ENCODE results near the gene COL25A1.
"Not testable (repeated sequence)": the region's sequence is repeated elsewhere in the genome, so short reads cannot be mapped to it uniquely, and the experiment has no call there.

The COL25A1 gene

GRCh38 chr4:109154424-109154823 is 148.0 kb downstream of the COL25A1 start:
- TF ChIP-seq POLR2A (IDR thresholded peaks at IDR 0.05; ENCODE audit: extremely low read depth, insufficient read length): no peak
- TF ChIP-seq MAX (IDR thresholded peaks at IDR 0.05; ENCODE audit: low read depth, low read length): no peak
- TF ChIP-seq CTCF (IDR thresholded peaks at IDR 0.05; ENCODE audit: low read depth, low read length): no peak
- no peak for TF ChIP-seq MYC (IDR thresholded peaks at IDR 0.05; ENCODE audit: low read depth, low read length)
- no peak for DNase-seq (ENCODE audit: low read depth)
- H3K4me3 ChIP-seq (ENCODE audit: low read depth, low read length): no peak overlapping the region

- TF ChIP-seq CTCF (IDR thresholded peaks at IDR 0.05; ENCODE audit: low read depth, low read length) (no peak), MYC (IDR thresholded peaks at IDR 0.05; ENCODE audit: low read depth, low read length) (no peak), POLR2A (IDR thresholded peaks at IDR 0.05; ENCODE audit: extremely low read depth, insufficient read length) (no peak), MAX (IDR thresholded peaks at IDR 0.05; ENCODE audit: low read depth, low read length) (no peak)
- no peak for DNase-seq (ENCODE audit: low read depth)
- no peak overlapping the region for H3K4me3 ChIP-seq (ENCODE audit: low read depth, low read length)
Observed at GRCh38 chr4:109149836-109150235, 152.6 kb downstream of the COL25A1 start.

GRCh38 chr4:109148577-109149075 is 153.8 kb downstream of the COL25A1 start:
- no peak for DNase-seq (ENCODE audit: low read depth)
- no peak overlapping the region for H3K4me3 ChIP-seq (ENCODE audit: low read depth, low read length)
- TF ChIP-seq MYC (IDR thresholded peaks at IDR 0.05; ENCODE audit: low read depth, low read length) (no peak), POLR2A (IDR thresholded peaks at IDR 0.05; ENCODE audit: extremely low read depth, insufficient read length) (no peak), MAX (IDR thresholded peaks at IDR 0.05; ENCODE audit: low read depth, low read length) (no peak), CTCF (IDR thresholded peaks at IDR 0.05; ENCODE audit: low read depth, low read length) (no peak)

GRCh38 chr4:109147135-109147534 is 155.3 kb downstream of the COL25A1 start:
- DNase-seq (ENCODE audit: low read depth): no peak
- TF ChIP-seq MYC (IDR thresholded peaks at IDR 0.05; ENCODE audit: low read depth, low read length): no peak
- TF ChIP-seq CTCF (IDR thresholded peaks at IDR 0.05; ENCODE audit: low read depth, low read length): no peak
- no peak for TF ChIP-seq MAX (IDR thresholded peaks at IDR 0.05; ENCODE audit: low read depth, low read length)
- no peak for TF ChIP-seq POLR2A (IDR thresholded peaks at IDR 0.05; ENCODE audit: extremely low read depth, insufficient read length)
- H3K4me3 ChIP-seq (ENCODE audit: low read depth, low read length): no peak overlapping the region

GRCh38 chr4:109146499-109146898 is 156.0 kb downstream of the COL25A1 start:
- TF ChIP-seq CTCF (IDR thresholded peaks at IDR 0.05; ENCODE audit: low read depth, low read length) (no peak), MAX (IDR thresholded peaks at IDR 0.05; ENCODE audit: low read depth, low read length) (no peak), POLR2A (IDR thresholded peaks at IDR 0.05; ENCODE audit: extremely low read depth, insufficient read length) (no peak)
- no peak for DNase-seq (ENCODE audit: low read depth)
- no peak overlapping the region for H3K4me3 ChIP-seq (ENCODE audit: low read depth, low read length)

GRCh38 chr4:109138125-109138524 is 164.3 kb downstream of the COL25A1 start:
- not testable (repeated sequence) for H3K4me3 ChIP-seq (ENCODE audit: low read depth, low read length); DNase-seq (ENCODE audit: low read depth)

All from NB4 (cell line).